GM19328 (cell line): Measurements from ENCODE around the gene CUL9.

Experiments
- ATAC-seq: cut with Tn5 transposase; IDR thresholded peaks from one replicate; pipeline ENCODE4 v1.9.1; 2021; ENCODE audit warnings: mild to moderate bottlenecking, moderate library complexity; ENCODE audit not compliant: unreplicated experiment

Gene CUL9

GRCh38 chr6:43172104-43173007 lies 9.6 kb upstream of the CUL9 start:
- ATAC-seq, result no peak

DNA sequence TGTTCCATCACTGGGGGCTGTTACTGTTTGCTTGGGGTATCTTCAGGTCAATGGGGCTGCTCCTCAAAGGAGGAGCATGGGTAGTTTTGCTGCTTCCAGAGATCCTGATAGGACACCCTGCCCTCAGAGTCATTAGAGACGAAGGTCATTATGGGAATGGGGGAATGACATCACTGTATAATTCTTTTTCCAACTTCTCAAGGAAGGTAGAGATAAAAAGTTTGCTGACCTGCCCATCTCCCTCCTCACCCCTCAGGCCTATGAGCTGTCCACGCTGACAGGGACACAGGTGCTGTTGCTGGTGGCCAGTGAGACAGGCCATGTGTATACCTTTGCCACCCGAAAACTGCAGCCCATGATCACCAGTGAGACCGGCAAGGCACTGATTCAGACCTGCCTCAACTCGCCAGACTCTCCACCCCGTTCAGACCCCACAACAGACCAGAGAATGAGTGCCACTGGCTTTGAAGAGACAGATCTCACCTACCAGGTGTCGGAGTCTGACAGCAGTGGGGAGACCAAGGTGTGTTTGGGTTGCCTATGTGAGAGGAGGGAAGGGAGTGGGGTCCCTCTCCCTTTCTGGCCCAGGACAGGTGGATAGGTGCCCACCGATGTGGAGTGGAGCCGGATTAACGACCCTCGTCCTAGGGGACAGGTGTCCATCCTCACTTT lies 8.3 kb upstream of the CUL9 start:
- no peak for ATAC-seq

- ATAC-seq, result peak; percentile 53
Measured at GRCh38 chr6:43174263-43175112, 7.5 kb upstream of the CUL9 start.

DNA sequence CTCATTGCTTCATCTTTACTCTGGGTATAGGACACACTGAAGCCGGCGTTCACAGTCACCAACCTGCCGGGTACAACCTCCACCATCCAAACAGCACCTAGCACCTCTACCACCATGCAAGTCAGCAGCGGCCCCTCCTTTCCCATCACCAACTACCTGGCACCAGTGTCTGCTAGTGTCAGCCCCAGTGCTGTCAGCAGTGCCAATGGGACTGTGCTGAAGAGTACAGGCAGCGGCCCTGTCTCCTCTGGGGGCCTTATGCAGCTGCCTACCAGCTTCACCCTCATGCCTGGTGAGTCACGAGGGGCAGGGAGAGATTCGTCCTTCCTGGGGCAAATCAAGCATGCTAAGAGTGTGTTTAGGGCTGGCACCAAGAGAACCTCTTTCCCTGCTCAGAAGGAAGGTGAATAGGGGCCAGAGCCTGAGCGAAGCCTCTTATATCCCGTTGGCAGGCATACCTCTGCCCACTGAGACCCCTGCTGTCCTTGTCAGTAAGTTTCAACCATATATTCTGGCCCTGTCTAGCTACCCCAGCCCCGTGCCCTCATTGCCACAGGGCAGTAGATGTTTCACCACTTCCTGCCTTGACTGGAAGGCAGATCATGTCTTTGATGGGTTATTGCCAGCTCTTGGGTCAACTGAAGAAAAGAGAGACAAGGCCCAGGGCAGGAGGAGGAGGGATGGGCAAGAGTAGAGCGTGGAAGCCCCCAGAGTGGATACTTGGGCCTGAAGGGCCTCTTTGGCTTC lies 6.1 kb upstream of the CUL9 start:
- no peak for ATAC-seq

GRCh38 chr6:43176423-43176786 lies 5.6 kb upstream of the CUL9 start:
- ATAC-seq, result no peak

GRCh38 chr6:43178150-43178549 lies 3.8 kb upstream of the CUL9 start:
- ATAC-seq, result no peak

DNA sequence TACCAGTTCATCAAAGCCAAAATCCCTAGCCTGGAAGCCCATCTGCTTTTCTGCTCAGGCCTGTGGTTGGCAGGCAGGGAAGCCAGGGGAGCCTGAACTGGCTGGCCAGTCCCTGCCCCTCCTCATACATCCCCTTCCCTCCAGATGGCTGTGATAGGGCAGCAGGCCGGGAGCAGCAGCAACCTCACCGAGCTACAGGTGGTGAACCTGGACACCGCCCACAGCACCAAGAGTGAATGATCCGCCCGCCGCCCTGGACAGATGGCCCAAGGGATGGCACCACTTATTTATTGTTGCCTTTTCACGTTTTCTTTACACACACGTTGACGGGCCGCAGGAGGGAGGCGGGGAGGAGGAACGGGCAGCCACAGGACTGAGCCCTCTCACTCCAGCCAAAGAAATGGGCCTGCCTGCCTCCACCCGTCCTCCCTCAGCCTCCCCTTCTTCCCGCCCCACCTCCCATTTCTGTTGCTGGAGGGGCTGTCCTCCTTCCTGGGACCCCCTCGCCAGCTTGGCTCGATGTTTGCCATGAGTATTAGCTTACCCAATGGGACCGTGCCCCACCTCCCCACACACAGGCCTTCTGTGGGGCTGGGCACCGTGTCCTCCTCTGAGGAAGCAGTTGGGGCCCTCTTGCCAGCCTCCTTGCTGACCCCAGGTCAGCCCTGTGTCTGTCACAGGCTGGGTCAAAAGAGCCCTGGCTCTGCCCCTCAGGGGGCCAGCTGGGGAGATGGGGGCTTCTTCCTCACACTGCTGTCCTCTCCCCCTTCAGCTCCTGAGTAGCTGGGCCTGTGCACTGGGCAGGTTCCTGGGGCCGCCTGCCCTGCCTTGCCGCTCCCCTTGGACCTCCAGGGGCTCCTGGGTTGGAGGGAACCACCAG lies 2.8 kb upstream of the CUL9 start:
- ATAC-seq, result no peak

GRCh38 chr6:43180058-43180457 lies 1.9 kb upstream of the CUL9 start:
- no peak for ATAC-seq

- no peak for ATAC-seq
Measured at GRCh38 chr6:43180985-43181384, 1.0 kb upstream of the CUL9 start.

GRCh38 chr6:43181621-43181941 lies 415 bp upstream of the CUL9 start:
- peak; percentile 19 for ATAC-seq

GRCh38 chr6:43183441-43183840 lies 1.4 kb downstream of the CUL9 start:
- ATAC-seq, result no peak

DNA sequence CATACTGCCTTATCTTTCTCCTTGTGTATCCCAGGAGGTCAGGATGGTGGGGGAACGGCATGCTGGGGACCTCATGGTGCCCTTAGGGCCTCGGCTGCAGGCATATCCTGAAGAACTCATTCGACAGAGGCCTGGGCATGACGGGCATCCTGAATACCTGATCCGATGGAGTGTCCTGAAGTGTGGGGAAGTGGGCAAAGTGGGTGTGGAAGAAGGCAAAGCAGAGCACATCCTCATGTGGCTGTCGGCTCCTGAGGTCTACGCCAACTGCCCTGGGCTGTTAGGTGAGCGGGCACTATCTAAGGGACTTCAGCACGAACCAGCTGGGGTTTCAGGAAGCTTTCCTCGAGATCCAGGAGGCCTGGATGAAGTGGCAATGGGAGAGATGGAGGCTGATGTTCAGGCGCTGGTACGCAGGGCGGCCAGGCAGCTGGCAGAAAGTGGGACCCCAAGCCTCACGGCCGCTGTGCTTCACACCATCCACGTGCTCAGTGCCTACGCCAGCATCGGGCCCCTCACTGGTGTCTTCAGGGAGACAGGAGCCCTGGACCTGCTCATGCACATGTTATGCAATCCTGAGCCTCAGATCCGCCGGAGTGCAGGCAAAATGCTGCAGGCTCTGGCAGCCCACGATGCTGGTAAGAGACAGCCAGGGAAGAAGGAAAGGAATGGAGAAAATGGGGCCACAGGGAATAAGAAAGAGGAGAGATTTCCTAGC lies 2.4 kb downstream of the CUL9 start:
- ATAC-seq, result no peak

- ATAC-seq, result no peak
Measured at GRCh38 chr6:43185391-43185985, 3.5 kb downstream of the CUL9 start.

- no peak for ATAC-seq
Measured at GRCh38 chr6:43186019-43186418, 4.0 kb downstream of the CUL9 start.

GRCh38 chr6:43186706-43187105 lies 4.7 kb downstream of the CUL9 start:
- ATAC-seq, result no peak

DNA sequence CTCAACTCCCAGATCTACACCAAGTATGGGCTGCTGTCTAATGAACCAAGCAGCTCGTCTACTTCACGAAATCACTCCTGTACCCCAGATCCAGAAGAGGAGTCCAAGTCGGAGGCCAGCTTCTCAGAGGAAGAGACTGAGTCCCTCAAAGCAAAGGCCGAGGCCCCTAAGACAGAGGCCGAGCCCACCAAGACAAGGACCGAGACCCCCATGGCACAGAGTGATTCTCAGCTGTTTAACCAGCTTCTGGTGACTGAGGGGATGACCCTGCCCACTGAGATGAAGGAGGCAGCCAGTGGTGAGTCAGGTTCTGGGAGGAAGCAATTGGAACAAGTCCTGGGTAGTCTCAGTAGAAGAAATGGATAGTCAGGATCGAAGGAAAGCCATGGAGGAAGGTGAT lies 5.8 kb downstream of the CUL9 start:
- no peak for ATAC-seq

DNA sequence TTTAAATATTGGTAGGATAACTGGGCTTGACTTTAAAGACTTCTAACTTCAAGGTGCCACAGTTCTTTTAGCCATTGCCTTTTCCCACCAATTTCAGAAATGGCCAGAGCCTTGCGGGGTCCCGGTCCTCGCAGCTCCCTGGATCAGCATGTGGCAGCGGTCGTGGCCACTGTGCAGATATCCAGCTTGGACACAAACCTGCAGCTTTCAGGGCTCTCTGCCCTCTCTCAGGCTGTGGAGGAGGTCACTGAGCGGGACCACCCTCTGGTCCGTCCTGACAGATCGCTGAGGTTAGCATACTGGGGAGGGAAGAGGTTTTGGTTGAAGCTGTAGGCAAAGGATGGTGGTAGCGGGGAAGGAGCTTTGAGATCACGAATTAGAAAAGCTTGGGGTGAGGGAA lies 6.4 kb downstream of the CUL9 start:
- ATAC-seq, result no peak

- ATAC-seq, result no peak
Measured at GRCh38 chr6:43189776-43190304, 7.8 kb downstream of the CUL9 start.

DNA sequence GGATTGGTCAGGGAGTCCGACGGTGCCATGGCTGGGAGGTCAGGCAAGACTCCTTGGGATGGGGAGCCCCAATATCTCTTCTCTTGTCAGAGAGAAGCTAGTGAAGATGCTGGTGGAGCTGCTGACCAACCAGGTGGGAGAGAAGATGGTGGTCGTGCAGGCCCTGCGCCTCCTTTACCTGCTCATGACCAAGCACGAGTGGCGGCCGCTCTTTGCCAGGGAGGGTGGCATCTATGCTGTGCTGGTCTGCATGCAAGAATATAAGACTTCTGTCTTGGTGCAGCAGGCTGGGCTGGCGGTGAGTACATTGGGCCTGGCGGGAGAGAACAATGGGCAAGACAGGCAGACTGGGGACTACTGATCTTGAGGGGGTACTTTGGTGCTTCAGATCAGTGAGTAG lies 10.9 kb downstream of the CUL9 start:
- no peak for ATAC-seq
